HepG2 (cell line): Measurements from ENCODE around the gene PRKACA. TPM values are rescaled to one million over a fixed set of nuclear protein-coding genes. Genes with fewer than 3 reads are reported as not detected.

ENCODE experiments used
- ATAC-seq: fragments of 200-7000 bp; cut with Tn5 transposase; 3 replicates; pipeline ENCODE4 v1.9.1; 2020; ENCODE audit warnings: mild to moderate bottlenecking, moderate library complexity
- BruUV-seq: library from RNA; stranded (reverse); fragments of 400-500 nt; replicated peaks from 2 replicates; lab custom pipeline; 2021; lab: Mats Ljungman, UMichigan
- CTCF ChIA-PET: fragments of 300-600 bp; formaldehyde crosslinking; extraction: SDS; loops from one replicate; lab custom pipeline; 2021; ENCODE audit warnings: low total read pairs, inconsistent platforms, low intra/inter-chr PET ratio; lab: Yijun Ruan, JAX
- POLR2A ChIA-PET: fragments of 350-600 bp; sonication (Branson Sonifier 250); formaldehyde crosslinking; loops from one replicate; lab custom pipeline; 2020; ENCODE audit warnings: antibody characterized with exemption, inconsistent platforms; lab: Yijun Ruan, JAX
- DNase-seq: peaks from one replicate; pipeline ENCODE4 v3.0.0-alpha.2; 2015; ENCODE audit warnings: low spot score
- FAIRE-seq: peaks from 3 replicates; lab custom pipeline; 2011; peaks lifted over from hg19 to GRCh38; lab: Jason Lieb, UNC
- H2AFZ ChIP-seq: one replicate; pipeline ENCODE4 v1.6.1; 2011; ENCODE audit warnings: low read length, inconsistent platforms
- H3K27ac ChIP-seq: fragments of 300-600 bp; 3 replicates; pipeline ENCODE4 v1.8.0; 2011; ENCODE audit warnings: mixed run types, mild to moderate bottlenecking, mixed read lengths, low read length, inconsistent platforms; ENCODE audit not compliant: insufficient read depth; ENCODE audit errors: extremely low read length
- H3K27me3 ChIP-seq, 2 experiments: fragments of 200-600 bp in 1 of 2; 2 replicates in 1 of 2; 3 replicates in 1 of 2; pipeline versions ENCODE4 v1.6.0 to v1.8.0; 2011; ENCODE audit warnings: low read length in 2 of 2, mild to moderate bottlenecking in 2 of 2, moderate library complexity in 2 of 2, inconsistent platforms in 1 of 2; ENCODE audit not compliant: insufficient read depth in 2 of 2, control insufficient read depth in 1 of 2
- H3K36me3 ChIP-seq, 2 experiments: fragments of 200-600 bp in 1 of 2; replicated peaks in 1 of 2; 2 replicates in 1 of 2; 3 replicates in 1 of 2; pipeline versions ENCODE4 v1.5.1 to v1.8.0; 2011; ENCODE audit warnings: low read length in 2 of 2, inconsistent platforms in 1 of 2; ENCODE audit not compliant: insufficient read depth in 2 of 2, control insufficient read depth in 1 of 2
- H3K4me1 ChIP-seq: 2 replicates; pipeline ENCODE4 v1.5.1; 2012; ENCODE audit warnings: low read length, inconsistent platforms; ENCODE audit not compliant: insufficient read depth
- H3K4me2 ChIP-seq: 2 replicates; pipeline ENCODE4 v1.6.0; 2011; ENCODE audit warnings: low read depth, low read length, inconsistent platforms
- H3K4me3 ChIP-seq, 3 experiments: fragments of 200-600 bp in 1 of 3; sonication (generic), shearing (Covaris generic) in 1 of 3; replicated peaks in 1 of 3; 2 replicates each; pipeline ENCODE4 v1.5.1; 2011 to 2016; ENCODE audit warnings: low read length in 3 of 3, inconsistent platforms in 2 of 3, low read depth in 2 of 3, mild to moderate bottlenecking in 2 of 3, control low read depth in 1 of 3, mixed read lengths in 1 of 3; ENCODE audit not compliant: insufficient read depth in 1 of 3
- H3K79me2 ChIP-seq: one replicate; pipeline ENCODE4 v1.6.1; 2011; ENCODE audit warnings: low read length, inconsistent platforms; ENCODE audit not compliant: insufficient read depth
- H3K9ac ChIP-seq: 2 replicates; pipeline ENCODE4 v1.6.0; 2011; ENCODE audit warnings: mild to moderate bottlenecking, low read depth, low read length, inconsistent platforms; ENCODE audit not compliant: insufficient read depth
- H3K9me3 ChIP-seq: 2 replicates; pipeline ENCODE4 v1.5.1; 2012; ENCODE audit warnings: mild to moderate bottlenecking, low read length
- H4K20me1 ChIP-seq: 2 replicates; pipeline ENCODE4 v1.6.0; 2011; ENCODE audit warnings: inconsistent platforms, mild to moderate bottlenecking, low read length, moderate library complexity; ENCODE audit not compliant: insufficient read depth
- ATAD3A ChIP-seq: sonication (generic); formaldehyde crosslinking; IDR thresholded peaks from 2 replicates; pipeline ENCODE4 v1.4.0; 2020; ENCODE audit warnings: missing genetic modification reagents
- DR1 ChIP-seq: sonication (generic); formaldehyde crosslinking; IDR thresholded peaks from 2 replicates; pipeline ENCODE4 v1.8.0; 2021; ENCODE audit warnings: mild to moderate bottlenecking, missing genetic modification reagents, inconsistent platforms
- E2F2 ChIP-seq: sonication (generic); formaldehyde crosslinking; IDR thresholded peaks from 2 replicates; pipeline ENCODE4 v1.4.0; 2020; ENCODE audit warnings: missing genetic modification reagents, borderline replicate concordance
- RAD21 ChIP-seq: fragments of 450-650 bp; formaldehyde crosslinking; IDR thresholded peaks from 2 replicates; pipeline ENCODE4 v1.5.0; 2020; ENCODE audit warnings: mild to moderate bottlenecking
- SAP130 ChIP-seq: IDR thresholded peaks from 2 replicates; pipeline ENCODE4 v1.6.1; 2016; ENCODE audit warnings: low read depth
- SMAD9 ChIP-seq: sonication (generic); formaldehyde crosslinking; IDR thresholded peaks from 2 replicates; pipeline ENCODE4 v1.5.1; 2020; ENCODE audit warnings: mild to moderate bottlenecking, missing genetic modification reagents
- SMC3 ChIP-seq: IDR thresholded peaks from 2 replicates; pipeline ENCODE4 v1.6.1; 2011; ENCODE audit warnings: low read length, improper control_type of control experiment
- STAG1 ChIP-seq: sonication (generic); formaldehyde crosslinking; IDR thresholded peaks from 2 replicates; pipeline ENCODE4 v1.4.0; 2020; ENCODE audit warnings: missing genetic modification reagents
- TGIF2 ChIP-seq: IDR thresholded peaks from 2 replicates; pipeline ENCODE4 v1.6.1; 2016; ENCODE audit warnings: control low read depth, missing compliant biosample characterization
- ZBTB38 ChIP-seq: sonication (generic); formaldehyde crosslinking; IDR thresholded peaks from 2 replicates; pipeline ENCODE4 v1.5.1; 2020; ENCODE audit warnings: mild to moderate bottlenecking, missing genetic modification reagents
- ZNF547 ChIP-seq: sonication (generic); formaldehyde crosslinking; IDR thresholded peaks from 2 replicates; pipeline ENCODE4 v1.5.1; 2020; ENCODE audit warnings: mild to moderate bottlenecking, missing genetic modification reagents
- ZNF629 ChIP-seq: sonication (generic); formaldehyde crosslinking; conservative IDR thresholded peaks from 2 replicates; pipeline ENCODE4 v1.5.0; 2020; ENCODE audit warnings: missing genetic modification reagents
- ZNF788 ChIP-seq: sonication (generic); formaldehyde crosslinking; IDR thresholded peaks from 2 replicates; pipeline ENCODE4 v1.5.0; 2020; ENCODE audit warnings: mild to moderate bottlenecking, missing genetic modification reagents, borderline replicate concordance
- WGBS: methylation state at CpG from one replicate; pipeline ENCODE4 v1.1.6; 2017; ENCODE audit warnings: low lambda C conversion rate; 5-methylcytosine and 5-hydroxymethylcytosine counted together
- in situ Hi-C: cut with HindIII; loops from 2 replicates; pipeline ENCODE4 v1.10.0; 2017; ENCODE audit warnings: low pct_unique_long_range_greater_than_20kb; ENCODE audit not compliant: extremely low pct_ligation_motif_present
- intact Hi-C: fragments of 100-400 bp; cut with micrococcal nuclease; formaldehyde crosslinking; loops from one replicate; pipeline ENCODE4 v1.10.0; 2022; ENCODE audit not compliant: unreplicated experiment
- polyA plus RNA-seq, 8 experiments: library from polyadenylated mRNA; depleted of rRNA in 3 of 8; stranded (reverse) in 7 of 8; unstranded in 1 of 8; fragments of >200 nt; fragmentation: Illumina TruSeq in 4 of 8; extraction: Trizol in 4 of 8; gene quantifications; 2 replicates each; pipeline versions ENCODE4 v1.2.1 to v1.2.3, GENCODE V29; 2011 to 2016; ENCODE audit warnings: low read depth in 4 of 8, missing spikeins in 1 of 8, mixed read lengths in 1 of 8; ENCODE audit not compliant: insufficient read depth in 1 of 8
- total RNA-seq, 5 experiments: library from RNA; depleted of rRNA; stranded (reverse); fragments of >200 nt; fragmentation: Illumina TruSeq; extraction: Trizol; gene quantifications; 2 replicates each; pipeline ENCODE4 v1.2.3, GENCODE V29; 2016; ENCODE audit warnings: low read depth in 1 of 5
- TF ChIP-seq, protein P1 (sequence below): sonication (generic); formaldehyde crosslinking; IDR thresholded peaks from 2 replicates; pipeline ENCODE4 v1.5.0; 2020; ENCODE audit warnings: mild to moderate bottlenecking, missing genetic modification reagents, moderate library complexity

Gene PRKACA
- total and polyA plus RNA-seq, 2 of the 13 experiments (the other 11 are each of a cell fraction or from before 2014, with no cell fraction given), result 11.0 to 18.2 TPM

GRCh38 chr19:14101003-14101545, 16.5 kb downstream of the PRKACA start:
- Histone ChIP-seq H3K4me3 (no peak overlapping the region), H3K9me3 (no peaks in the 10 kb centered on the region), H3K4me2 (no peak overlapping the region), H2AFZ (no peak overlapping the region), H3K9ac (no peak overlapping the region), H3K36me3 (peaks cover 8 to 29% of the 10 kb centered on the region in 2 experiments), H3K79me2 (no peaks in the 10 kb centered on the region), H3K4me1 (no peaks in the 10 kb centered on the region), H3K27me3 (no peaks in the 10 kb centered on the region), H4K20me1 (no peaks in the 10 kb centered on the region), H3K27ac (no peak overlapping the region)
- DNase-seq (no peak), ATAC-seq (no peak), FAIRE-seq (no peak)
- in situ Hi-C loops, result no loop called here
- 100% methylated on average over 5 of the region's 6 CpGs for WGBS
- BruUV-seq, result no TSS peak
- ChIA-PET CTCF (no interaction called here), POLR2A (no interaction called here)
- intact Hi-C loops, result no loop called here
- no peak for TF ChIP-seq TGIF2
- no peak for TF ChIP-seq ZNF788
- no peak for TF ChIP-seq DR1 (CRISPR knock-in tag)
- no peak for TF ChIP-seq ATAD3A
- TF ChIP-seq ZNF629 (CRISPR knock-in tag), result peak; percentile 63

DNA sequence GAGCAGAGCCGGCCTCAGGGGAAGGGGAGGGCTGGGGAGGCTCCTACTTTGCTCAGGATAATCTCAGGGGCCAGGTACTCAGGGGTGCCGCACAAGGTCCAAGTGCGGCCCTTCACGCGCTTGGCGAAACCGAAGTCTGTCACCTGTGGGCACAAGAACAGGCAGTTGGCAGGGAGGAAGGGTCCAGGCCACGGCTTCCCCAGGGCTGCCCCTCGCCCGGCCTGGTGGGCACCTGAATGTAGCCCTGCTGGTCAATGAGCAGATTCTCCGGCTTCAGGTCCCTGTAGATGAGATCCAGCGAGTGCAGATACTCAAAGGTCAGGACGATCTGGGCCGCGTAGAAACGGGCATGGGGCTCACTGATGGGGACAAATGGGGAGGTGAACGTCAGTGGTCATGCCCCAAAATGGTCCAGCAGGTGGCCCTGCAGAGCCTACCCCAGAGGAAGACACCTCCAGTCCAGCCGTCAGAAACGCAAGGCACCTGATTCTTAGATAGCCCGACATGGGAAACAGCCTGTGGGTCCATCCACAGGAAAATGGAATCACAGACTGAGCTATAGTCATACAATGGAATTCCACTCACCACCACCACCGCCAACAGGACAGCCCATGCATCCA, 19.9 kb downstream of the PRKACA start:
- H3K27me3 ChIP-seq, result no peaks in the 10 kb centered on the region
- no peaks in the 10 kb centered on the region for H3K79me2 ChIP-seq
- ATAC-seq, result peak; percentile 73
- FAIRE-seq, result no peak
- H4K20me1 ChIP-seq, result no peaks in the 10 kb centered on the region
- H3K9me3 ChIP-seq, result peaks cover 6% of the 10 kb centered on the region; the same call in 1 of the 2 replicates
- in situ Hi-C loops, result no loop called here
- H3K4me3 ChIP-seq, result no peak overlapping the region
- H3K4me1 ChIP-seq, result no peaks in the 10 kb centered on the region
- BruUV-seq, result no TSS peak
- CTCF ChIA-PET, result interaction anchor here (0.6 to 1.4 kb wide), 3 partner anchors 15 to 40 kb away, joined by 3 to 5 read pairs (median 3); no protein-coding TSS in a partner anchor
- POLR2A ChIA-PET, result no interaction called here
- no peak overlapping the region for H3K9ac ChIP-seq
- intact Hi-C loops, result no loop called here
- H3K4me2 ChIP-seq, result no peak overlapping the region
- H3K27ac ChIP-seq, result no peak overlapping the region
- no peak overlapping the region for H2AFZ ChIP-seq
- WGBS, result 87% methylated on average over 15 of the region's 21 CpGs
- DNase-seq, result no peak
- H3K36me3 ChIP-seq, result peaks cover 4 to 22% of the 10 kb centered on the region in 2 experiments
- TF ChIP-seq SMAD9 (CRISPR knock-in tag), result no peak
- no peak for TF ChIP-seq ZNF547
- TF ChIP-seq SMC3, result peak; percentile 53
- peak; percentile 67 for TF ChIP-seq ZBTB38
- 0 out of 2 replicates have a peak, but pooled peaks have one; percentile 26 for TF ChIP-seq E2F2 (CRISPR knock-in tag)
- peak; percentile 56 for TF ChIP-seq STAG1 (CRISPR knock-in tag)
- peak; percentile 61 for TF ChIP-seq RAD21
- TF ChIP-seq, protein P1, sequence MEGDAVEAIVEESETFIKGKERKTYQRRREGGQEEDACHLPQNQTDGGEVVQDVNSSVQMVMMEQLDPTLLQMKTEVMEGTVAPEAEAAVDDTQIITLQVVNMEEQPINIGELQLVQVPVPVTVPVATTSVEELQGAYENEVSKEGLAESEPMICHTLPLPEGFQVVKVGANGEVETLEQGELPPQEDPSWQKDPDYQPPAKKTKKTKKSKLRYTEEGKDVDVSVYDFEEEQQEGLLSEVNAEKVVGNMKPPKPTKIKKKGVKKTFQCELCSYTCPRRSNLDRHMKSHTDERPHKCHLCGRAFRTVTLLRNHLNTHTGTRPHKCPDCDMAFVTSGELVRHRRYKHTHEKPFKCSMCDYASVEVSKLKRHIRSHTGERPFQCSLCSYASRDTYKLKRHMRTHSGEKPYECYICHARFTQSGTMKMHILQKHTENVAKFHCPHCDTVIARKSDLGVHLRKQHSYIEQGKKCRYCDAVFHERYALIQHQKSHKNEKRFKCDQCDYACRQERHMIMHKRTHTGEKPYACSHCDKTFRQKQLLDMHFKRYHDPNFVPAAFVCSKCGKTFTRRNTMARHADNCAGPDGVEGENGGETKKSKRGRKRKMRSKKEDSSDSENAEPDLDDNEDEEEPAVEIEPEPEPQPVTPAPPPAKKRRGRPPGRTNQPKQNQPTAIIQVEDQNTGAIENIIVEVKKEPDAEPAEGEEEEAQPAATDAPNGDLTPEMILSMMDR, result peak; percentile 57
- 0 out of 2 replicates have a peak, but pooled peaks have one; percentile 14 for TF ChIP-seq SAP130
